ENCODE data around the gene EMILIN1.

- TF ChIP-seq NFYB (IDR thresholded peaks at IDR 0.05; ENCODE audit: insufficient read depth, low read depth, low read length) (no peak), MYC (IDR thresholded peaks at IDR 0.05; ENCODE audit: insufficient read depth, insufficient read length, insufficient replicate concordance, low read length, severe bottlenecking) (no peak), CTCF (IDR thresholded peaks at IDR 0.05 in 2 of 3, conservative IDR thresholded peaks at IDR 0.05 in 1 of 3; ENCODE audit: control insufficient read depth in 2 of 3, extremely low read depth in 1 of 3, insufficient read depth in 1 of 3, low read depth in 3 of 3, low read length in 3 of 3) (no peak), EZH2 (IDR thresholded peaks at IDR 0.05; ENCODE audit: borderline replicate concordance, control insufficient read depth, low read depth, low read length) (no peak), KDM1A (IDR thresholded peaks at IDR 0.05; ENCODE audit: borderline replicate concordance) (no peak), ZNF274 (IDR thresholded peaks at IDR 0.05; ENCODE audit: insufficient read depth, insufficient read length) (no peak), POLR2A (IDR thresholded peaks at IDR 0.05; ENCODE audit: low read depth, low read length) (0 out of 2 replicates have a peak, but pooled peaks have one; percentile 9), USF2 (IDR thresholded peaks at IDR 0.05; ENCODE audit: borderline replicate concordance, low read depth, low read length) (no peak), NKRF (conservative IDR thresholded peaks at IDR 0.05) (no peak), REST (IDR thresholded peaks at IDR 0.05; ENCODE audit: low read depth, low read length) (no peak)
Observed at GRCh38 chr2:27053321-27053720, 25.1 kb upstream of the EMILIN1 start.

Data from GM12878 (cell line).